Peyer's patch (tissue), 4 donors: ENCODE data around the gene PHACTR1. TPM values are rescaled to one million over a fixed set of nuclear protein-coding genes. Genes with fewer than 3 reads are reported as not detected.
"Not testable (repeated sequence)": the region's sequence is repeated elsewhere in the genome, so short reads cannot be mapped to it uniquely, and the experiment has no call there.

Experiments
- DNase-seq, 3 donors: peaks; one replicate each; pipeline ENCODE4 v3.0.0-alpha.2; 2017 to 2019
- H3K27ac ChIP-seq, 4 donors: fragments of 200-600 bp; sonication (generic); one replicate each; pipeline ENCODE4 v1.5.1; 2016 to 2019
- H3K27me3 ChIP-seq, 2 donors: fragments of 200-600 bp; sonication (generic); one replicate each; pipeline ENCODE4 v1.5.1; 2019
- H3K36me3 ChIP-seq, 3 donors: fragments of 200-600 bp; sonication (generic); one replicate each; pipeline ENCODE4 v1.5.1; 2016 to 2019
- H3K4me1 ChIP-seq, 4 donors: fragments of 200-600 bp; sonication (generic); one replicate each; pipeline ENCODE4 v1.5.1; 2016 to 2019
- H3K4me3 ChIP-seq, 4 donors: fragments of 200-600 bp; sonication (generic); 1 replicate in 3 of 4; 2 replicates in 1 of 4; pipeline ENCODE4 v1.5.1; 2016 to 2019; ENCODE audit warnings: mild to moderate bottlenecking in 1 of 4
- H3K9me3 ChIP-seq, 4 donors: fragments of 200-600 bp; sonication (generic); one replicate each; pipeline ENCODE4 v1.5.1; 2016 to 2019; ENCODE audit warnings: mild to moderate bottlenecking in 1 of 4
- POLR2A ChIP-seq, 2 donors: fragments of 450-650 bp; IDR thresholded peaks; one replicate each; pipeline ENCODE4 v1.5.1; 2017; ENCODE audit warnings: antibody characterized with exemption in 2 of 2, mild to moderate bottlenecking in 2 of 2, moderate library complexity in 2 of 2
- total RNA-seq, 4 donors: library from RNA; depleted of rRNA; stranded (reverse); fragments of >200 nt; gene quantifications; one replicate each; pipeline ENCODE4 v1.1.0, GENCODE V29; 2016
- TF ChIP-seq, protein P1 (sequence below), 6 experiments: fragments of 450-650 bp in 4 of 6; fragments of 200-600 bp in 2 of 6; sonication (generic) in 1 of 6; IDR thresholded peaks; one replicate each; pipeline ENCODE4 v1.5.1; 2017 to 2019; ENCODE audit warnings: antibody characterized with exemption in 6 of 6, mild to moderate bottlenecking in 3 of 6, moderate library complexity in 1 of 6

The PHACTR1 gene
- total RNA-seq, 4 donors from 2014 or later: 0.35 to 19.0 (median 1.7) TPM

- H3K4me1 ChIP-seq: peaks cover 0 to 4% (median 0%) of the 10 kb centered on the region in 4 donors
- no peaks in the 10 kb centered on the region for H3K27me3 ChIP-seq
- no peaks in the 10 kb centered on the region for H3K9me3 ChIP-seq
- no peaks in the 10 kb centered on the region for H3K36me3 ChIP-seq
- DNase-seq: no peak
- H3K27ac ChIP-seq: no peak overlapping the region
- no peak for TF ChIP-seq POLR2A (IDR thresholded peaks at IDR 0.05)
- TF ChIP-seq, protein P1, sequence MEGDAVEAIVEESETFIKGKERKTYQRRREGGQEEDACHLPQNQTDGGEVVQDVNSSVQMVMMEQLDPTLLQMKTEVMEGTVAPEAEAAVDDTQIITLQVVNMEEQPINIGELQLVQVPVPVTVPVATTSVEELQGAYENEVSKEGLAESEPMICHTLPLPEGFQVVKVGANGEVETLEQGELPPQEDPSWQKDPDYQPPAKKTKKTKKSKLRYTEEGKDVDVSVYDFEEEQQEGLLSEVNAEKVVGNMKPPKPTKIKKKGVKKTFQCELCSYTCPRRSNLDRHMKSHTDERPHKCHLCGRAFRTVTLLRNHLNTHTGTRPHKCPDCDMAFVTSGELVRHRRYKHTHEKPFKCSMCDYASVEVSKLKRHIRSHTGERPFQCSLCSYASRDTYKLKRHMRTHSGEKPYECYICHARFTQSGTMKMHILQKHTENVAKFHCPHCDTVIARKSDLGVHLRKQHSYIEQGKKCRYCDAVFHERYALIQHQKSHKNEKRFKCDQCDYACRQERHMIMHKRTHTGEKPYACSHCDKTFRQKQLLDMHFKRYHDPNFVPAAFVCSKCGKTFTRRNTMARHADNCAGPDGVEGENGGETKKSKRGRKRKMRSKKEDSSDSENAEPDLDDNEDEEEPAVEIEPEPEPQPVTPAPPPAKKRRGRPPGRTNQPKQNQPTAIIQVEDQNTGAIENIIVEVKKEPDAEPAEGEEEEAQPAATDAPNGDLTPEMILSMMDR (IDR thresholded peaks at IDR 0.05): no peak
- no peak overlapping the region for H3K4me3 ChIP-seq
Observed at GRCh38 chr6:13147376-13147775, 430.8 kb downstream of the PHACTR1 start.

GRCh38 chr6:13147782-13148181, 431.2 kb downstream of the PHACTR1 start:
- Histone ChIP-seq H3K36me3 (no peaks in the 10 kb centered on the region), H3K4me3 (no peak overlapping the region), H3K27ac (no peak overlapping the region), H3K4me1 (peaks cover 0 to 4% (median 0%) of the 10 kb centered on the region in 4 donors), H3K27me3 (no peaks in the 10 kb centered on the region), H3K9me3 (no peaks in the 10 kb centered on the region)
- TF ChIP-seq POLR2A (IDR thresholded peaks at IDR 0.05): no peak
- TF ChIP-seq, protein P1 (IDR thresholded peaks at IDR 0.05): no peak
- DNase-seq: no peak

DNA sequence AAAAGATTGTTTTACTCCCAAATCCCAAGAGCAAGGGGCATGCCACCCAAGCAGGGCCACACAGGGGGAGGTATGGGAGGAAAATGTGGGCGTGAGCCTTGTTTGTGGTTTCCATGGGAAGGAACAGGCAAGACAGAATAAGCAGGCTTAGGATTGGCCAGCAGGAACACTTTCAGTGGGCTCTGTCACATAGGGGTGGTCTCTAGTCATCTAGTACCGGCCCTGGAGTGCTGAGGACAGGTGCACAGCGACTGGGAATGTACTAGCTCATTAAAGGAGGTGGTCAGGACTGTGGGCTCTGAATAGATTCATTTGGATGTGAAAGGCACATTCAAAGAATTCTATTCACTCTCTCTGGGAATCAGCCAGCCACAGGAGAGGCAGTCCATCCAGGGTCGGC, 436.2 kb downstream of the PHACTR1 start:
- peaks cover 0 to under 1% (median 0%) of the 10 kb centered on the region in 4 donors for H3K4me1 ChIP-seq

GRCh38 chr6:13156381-13156780, 439.8 kb downstream of the PHACTR1 start:
- no peaks in the 10 kb centered on the region for H3K27me3 ChIP-seq
- no peaks in the 10 kb centered on the region for H3K4me1 ChIP-seq
- H3K4me3 ChIP-seq: no peak overlapping the region
- H3K36me3 ChIP-seq: no peaks in the 10 kb centered on the region
- no peak overlapping the region for H3K27ac ChIP-seq
- TF ChIP-seq, protein P1 (IDR thresholded peaks at IDR 0.05): no peak
- TF ChIP-seq POLR2A (IDR thresholded peaks at IDR 0.05): no peak
- no peaks in the 10 kb centered on the region for H3K9me3 ChIP-seq
- no peak for DNase-seq

More for the DNA sequence above, 436.2 kb downstream of the PHACTR1 start:
- TF ChIP-seq, protein P1 (IDR thresholded peaks at IDR 0.05): no peak
- TF ChIP-seq POLR2A (IDR thresholded peaks at IDR 0.05): no peak
- no peak for DNase-seq
- no peak overlapping the region for H3K27ac ChIP-seq
- no peaks in the 10 kb centered on the region for H3K27me3 ChIP-seq
- H3K9me3 ChIP-seq: no peaks in the 10 kb centered on the region
- H3K4me3 ChIP-seq: no peak overlapping the region
- H3K36me3 ChIP-seq: no peaks in the 10 kb centered on the region

- TF ChIP-seq, protein P1 (IDR thresholded peaks at IDR 0.05): no peak
- no peak for TF ChIP-seq POLR2A (IDR thresholded peaks at IDR 0.05)
- H3K36me3 ChIP-seq: no peaks in the 10 kb centered on the region
Observed at GRCh38 chr6:13157293-13157692, 440.7 kb downstream of the PHACTR1 start.

DNA sequence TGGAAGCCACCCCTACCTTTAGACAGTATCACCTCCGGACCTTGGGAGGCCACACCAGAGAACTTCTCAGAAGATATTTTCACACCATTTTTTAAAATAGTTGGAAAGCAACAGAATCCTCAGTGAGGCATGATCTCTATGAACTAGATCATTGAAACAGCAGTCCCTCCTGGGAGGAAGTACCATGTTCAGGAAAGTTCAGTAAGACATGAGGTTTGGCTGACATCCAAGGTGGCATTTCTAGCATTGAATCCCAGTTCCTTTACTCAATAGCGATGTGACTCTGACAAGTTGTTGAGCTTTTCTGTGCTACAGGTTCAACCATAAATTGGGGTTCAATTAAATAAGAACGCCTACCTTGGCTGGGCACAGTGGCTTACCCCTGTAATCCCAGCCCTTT, 442.7 kb downstream of the PHACTR1 start:
- DNase-seq: no peak
- TF ChIP-seq, protein P1 (IDR thresholded peaks at IDR 0.05): no peak
- TF ChIP-seq POLR2A (IDR thresholded peaks at IDR 0.05): no peak
- Histone ChIP-seq H3K27ac (no peak overlapping the region), H3K36me3 (no peaks in the 10 kb centered on the region), H3K4me3 (no peak overlapping the region), H3K9me3 (no peaks in the 10 kb centered on the region), H3K27me3 (no peaks in the 10 kb centered on the region), H3K4me1 (no peaks in the 10 kb centered on the region)

More at GRCh38 chr6:13157293-13157692, 440.7 kb downstream of the PHACTR1 start:
- Histone ChIP-seq H3K9me3 (no peaks in the 10 kb centered on the region), H3K4me3 (no peak overlapping the region), H3K4me1 (no peaks in the 10 kb centered on the region), H3K27me3 (no peaks in the 10 kb centered on the region), H3K27ac (no peak overlapping the region)
- DNase-seq: no peak

DNA sequence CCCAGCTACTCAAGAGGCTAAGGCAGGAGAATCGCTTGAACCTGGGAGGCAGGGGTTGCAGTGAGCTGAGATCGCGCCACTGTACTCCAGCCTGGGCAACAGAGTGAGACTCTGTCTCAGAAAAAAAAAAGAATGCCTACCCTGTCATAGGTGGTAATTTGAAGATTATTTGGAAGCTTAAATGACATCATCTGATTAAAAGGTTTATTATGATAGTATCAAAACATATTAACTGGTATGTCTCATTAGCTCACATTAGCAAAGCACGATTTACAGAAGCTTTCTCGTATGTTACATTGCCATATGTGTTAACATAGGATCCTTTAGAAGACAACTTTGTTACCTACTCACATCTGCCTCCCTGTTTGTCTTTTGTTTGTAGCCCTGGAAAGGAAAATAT, 443.3 kb downstream of the PHACTR1 start:
- not testable (repeated sequence) for H3K4me3 ChIP-seq, H3K4me1 ChIP-seq, H3K36me3 ChIP-seq, H3K27ac ChIP-seq, H3K9me3 ChIP-seq, DNase-seq, H3K27me3 ChIP-seq
